Adipose tissue (tissue), 3 donors: ENCODE data around the gene ITFG1. TPM values are rescaled to one million over a fixed set of nuclear protein-coding genes. Genes with fewer than 3 reads are reported as not detected.

Experiments used
- H3K27ac ChIP-seq: one replicate; pipeline ENCODE4 v1.5.1; 2013; ENCODE audit warnings: low read depth, low read length
- WGBS, 3 donors: extraction: QIAGEN DNeasy Blood & Tissue Kit; methylation state at CpG; one replicate each; pipeline ENCODE4 v1.1.7; 2013; 5-methylcytosine and 5-hydroxymethylcytosine counted together
- polyA plus RNA-seq, 3 donors: library from polyadenylated mRNA; stranded (reverse); fragments of 200-250 nt; gene quantifications; one replicate each; pipeline ENCODE4 v1.2.3, GENCODE V29; 2013
- donor health status: healthy with polysubstance abuse.
- donor health status: Bipolar disorder and iron deficiency.
- donor health status: healthy.

ITFG1 gene
- 10 to 100 TPM; 17.6 to 26.8 (median 23.5) TPM for polyA plus RNA-seq

GRCh38 chr16:47460711-47461597 is at the start of gene ITFG1, which contains the start of gene PHKB:
Gene ITFG1 (minus strand): TSS chr16:47461063. CDS start chr16:47461045, 18 bp downstream.
Gene PHKB (plus strand): TSS chr16:47461331. CDS start chr16:47461351, 20 bp downstream.
- H3K27ac ChIP-seq = peak within 1 kb of the TSS; percentile 91
- 0 to 1% (median 0%) methylated on average over 80 to 82 of the region's 82 CpGs for WGBS, 3 donors

- H3K27ac ChIP-seq = no peak overlapping the region
- WGBS, 3 donors = 31 to 57% (median 36%) methylated on average over 1 of the region's 1 CpG
Measured at GRCh38 chr16:47507701-47508100, 46.8 kb upstream of the ITFG1 start.

- H3K27ac ChIP-seq = no peak overlapping the region
- WGBS, 3 donors = 72 to 87% (median 78%) methylated on average over 2 of the region's 2 CpGs
Measured at GRCh38 chr16:47506800-47507199, 45.9 kb upstream of the ITFG1 start.

- WGBS, 3 donors = 83 to 96% (median 93%) methylated on average over 7 of the region's 7 CpGs
- no peak overlapping the region for H3K27ac ChIP-seq
Measured at GRCh38 chr16:47504599-47504998, 43.7 kb upstream of the ITFG1 start.

GRCh38 chr16:47503936-47504335 is 43.1 kb upstream of the ITFG1 start:
- no peak overlapping the region for H3K27ac ChIP-seq
- 83 to 97% (median 86%) methylated on average over 1 of the region's 1 CpG for WGBS, 3 donors

- WGBS, 3 donors = 97 to 99% (median 98%) methylated on average over 9 of the region's 9 CpGs
- no peak overlapping the region for H3K27ac ChIP-seq
Measured at GRCh38 chr16:47499700-47500264, 38.9 kb upstream of the ITFG1 start.

- WGBS, 3 donors = 92 to 96% (median 95%) methylated on average over 2 of the region's 2 CpGs
- H3K27ac ChIP-seq = no peak overlapping the region
Measured at GRCh38 chr16:47499080-47499699, 38.3 kb upstream of the ITFG1 start.

GRCh38 chr16:47493381-47494337 is 32.8 kb upstream of the ITFG1 start:
- WGBS, 3 donors = 56 to 87% (median 65%) methylated on average over 9 of the region's 9 CpGs

GRCh38 chr16:47492428-47493377 is 31.8 kb upstream of the ITFG1 start:
- 70 to 80% (median 70%) methylated on average over 10 of the region's 10 CpGs for WGBS, 3 donors
- no peak overlapping the region for H3K27ac ChIP-seq

More at GRCh38 chr16:47493381-47494337, 32.8 kb upstream of the ITFG1 start:
- H3K27ac ChIP-seq = no peak overlapping the region

- H3K27ac ChIP-seq = no peak overlapping the region
- 46 to 62% (median 57%) methylated on average over 1 of the region's 1 CpG for WGBS, 3 donors
Measured at GRCh38 chr16:47492036-47492427, 31.2 kb upstream of the ITFG1 start.

- H3K27ac ChIP-seq = no peak overlapping the region
Measured at GRCh38 chr16:47490471-47490870, 29.6 kb upstream of the ITFG1 start.

GRCh38 chr16:47488051-47488450 is 27.2 kb upstream of the ITFG1 start:
- WGBS, 3 donors = 79 to 99% (median 98%) methylated on average over 3 of the region's 3 CpGs
- H3K27ac ChIP-seq = no peak overlapping the region

- no peak overlapping the region for H3K27ac ChIP-seq
Measured at GRCh38 chr16:47486856-47487255, 26.0 kb upstream of the ITFG1 start.

GRCh38 chr16:47483616-47484015 is 22.8 kb upstream of the ITFG1 start:
- WGBS, 3 donors = 68 to 97% (median 97%) methylated on average over 2 of the region's 2 CpGs

GRCh38 chr16:47481698-47482374 is 21.0 kb upstream of the ITFG1 start:
- H3K27ac ChIP-seq = no peak overlapping the region
- WGBS, 3 donors = 61 to 83% (median 73%) methylated on average over 6 of the region's 6 CpGs

More at GRCh38 chr16:47483616-47484015, 22.8 kb upstream of the ITFG1 start:
- no peak overlapping the region for H3K27ac ChIP-seq

- H3K27ac ChIP-seq = no peak overlapping the region
- 97 to 98% (median 98%) methylated on average over 3 of the region's 3 CpGs for WGBS, 3 donors
Measured at GRCh38 chr16:47480410-47480809, 19.5 kb upstream of the ITFG1 start.

- H3K27ac ChIP-seq = no peak overlapping the region
- 77 to 90% (median 88%) methylated on average over 1 of the region's 1 CpG for WGBS, 3 donors
Measured at GRCh38 chr16:47477679-47478078, 16.8 kb upstream of the ITFG1 start.
